Brain microvascular endothelial cell (primary cell): Measurements from ENCODE around the gene PARS2.

ENCODE experiments used
- DNase-seq: peaks from one replicate; pipeline ENCODE4 v3.0.0-alpha.2; 2020
- H3K27ac ChIP-seq: fragments of 250-450 bp; sonication (Bioruptor Pico); 2 replicates; pipeline ENCODE4 v1.5.1; 2020; ENCODE audit warnings: mild to moderate bottlenecking, moderate library complexity
- H3K27me3 ChIP-seq: fragments of 250-450 bp; sonication (Bioruptor Pico); replicated peaks from 2 replicates; pipeline ENCODE4 v1.5.1; 2020; ENCODE audit warnings: mild to moderate bottlenecking
- H3K36me3 ChIP-seq: fragments of 250-450 bp; sonication (Bioruptor Pico); replicated peaks from 2 replicates; pipeline ENCODE4 v1.5.1; 2020; ENCODE audit warnings: mild to moderate bottlenecking
- H3K4me3 ChIP-seq: 2 replicates; pipeline ENCODE4 v1.5.1; 2011; ENCODE audit warnings: low read depth, mild to moderate bottlenecking, control low read depth, low read length, moderate library complexity
- CTCF ChIP-seq: IDR thresholded peaks from 2 replicates; pipeline ENCODE4 v1.5.1; 2011; ENCODE audit warnings: low read depth, mild to moderate bottlenecking, moderate library complexity, low read length, control low read depth, inconsistent platforms; ENCODE audit errors: missing control alignments
- in situ Hi-C: cut with HindIII; loops from 2 replicates; pipeline ENCODE4 v1.10.0; 2017; ENCODE audit warnings: low sequenced_read_pairs, low pct_ligation_motif_present

PARS2 gene

GRCh38 chr1:54750596-54750995 lies 13.7 kb downstream of the PARS2 start:
- no peak for DNase-seq
- in situ Hi-C loops = no loop called here
- TF ChIP-seq CTCF = no peak

DNA sequence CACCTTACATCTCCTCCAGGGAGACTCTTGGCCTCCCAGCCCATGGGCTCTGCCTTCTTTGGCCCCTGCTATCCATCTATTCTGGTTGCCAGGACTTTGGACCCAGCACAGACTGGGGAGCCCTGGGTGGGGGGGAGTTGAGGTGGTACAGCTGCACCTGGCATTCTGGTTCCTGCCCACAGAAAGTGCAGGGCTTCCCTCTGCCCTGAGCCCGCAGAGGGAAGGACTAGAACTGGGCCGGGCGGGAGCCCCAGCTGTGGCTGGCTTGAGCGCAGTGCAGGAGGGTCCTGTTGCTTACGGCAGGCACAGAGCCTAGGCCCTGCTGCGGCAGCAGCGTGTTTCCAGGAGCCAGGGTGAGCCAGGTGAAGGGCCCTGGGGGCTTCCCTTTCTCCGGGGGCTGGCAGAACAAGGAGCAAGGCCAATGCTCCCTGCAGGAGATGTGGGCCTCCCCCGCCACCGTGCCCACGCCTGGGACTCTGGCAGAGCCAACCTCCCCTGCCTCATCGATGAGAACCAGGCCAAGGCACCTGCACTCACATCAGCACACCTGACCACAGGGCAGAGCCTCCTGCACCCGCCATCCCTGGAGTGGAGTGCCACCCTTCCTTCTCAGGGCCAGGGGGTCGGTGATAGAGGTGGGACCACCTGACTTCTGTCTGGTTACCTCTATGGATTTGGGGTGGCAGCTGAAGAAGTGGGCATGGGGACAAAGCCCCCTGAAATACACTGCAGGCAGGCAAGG lies 16.1 kb downstream of the PARS2 start:
- H3K36me3 ChIP-seq = no peaks in the 10 kb centered on the region
- no peaks in the 10 kb centered on the region for H3K27me3 ChIP-seq
- in situ Hi-C loops = no loop called here
- no peak for TF ChIP-seq CTCF
- DNase-seq = no peak
- H3K27ac ChIP-seq = no peak overlapping the region
- H3K4me3 ChIP-seq = no peak overlapping the region

More at GRCh38 chr1:54750596-54750995, 13.7 kb downstream of the PARS2 start:
- H3K4me3 ChIP-seq = no peak overlapping the region
- no peaks in the 10 kb centered on the region for H3K36me3 ChIP-seq
- no peaks in the 10 kb centered on the region for H3K27me3 ChIP-seq
- H3K27ac ChIP-seq = no peak overlapping the region

- Histone ChIP-seq H3K27me3 (no peaks in the 10 kb centered on the region), H3K4me3 (no peak overlapping the region), H3K36me3 (peaks cover 10% of the 10 kb centered on the region), H3K27ac (no peak overlapping the region)
- TF ChIP-seq CTCF = no peak
- in situ Hi-C loops = no loop called here
- no peak for DNase-seq
Measured at GRCh38 chr1:54745864-54746263, 18.5 kb downstream of the PARS2 start.

DNA sequence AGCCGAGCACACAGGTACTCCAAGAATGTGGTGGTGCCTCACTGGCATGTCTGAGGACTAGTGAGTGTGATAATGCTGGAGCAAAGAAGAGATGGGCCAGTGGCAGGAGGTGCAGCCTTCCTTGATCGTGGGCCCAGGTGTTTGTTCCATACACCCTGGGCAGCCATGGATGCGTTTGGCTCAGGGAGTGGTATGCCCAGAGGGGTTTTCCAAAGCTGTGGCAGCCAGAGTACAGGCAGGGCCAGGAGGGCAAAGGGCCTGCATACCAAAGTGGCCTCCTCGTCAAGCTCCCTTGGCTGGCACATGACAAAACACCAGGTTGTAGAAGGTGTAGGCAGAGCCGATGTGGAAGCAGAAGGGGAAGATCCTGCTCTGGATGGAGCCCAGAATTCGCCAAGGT lies 19.0 kb downstream of the PARS2 start:
- TF ChIP-seq CTCF = no peak
- no peak overlapping the region for H3K4me3 ChIP-seq
- H3K27ac ChIP-seq = no peak overlapping the region
- DNase-seq = no peak
- peaks cover 14% of the 10 kb centered on the region for H3K36me3 ChIP-seq
- no peaks in the 10 kb centered on the region for H3K27me3 ChIP-seq
- in situ Hi-C loops = no loop called here

GRCh38 chr1:54744696-54745095 lies 19.6 kb downstream of the PARS2 start:
- in situ Hi-C loops = no loop called here
- Histone ChIP-seq H3K27me3 (no peaks in the 10 kb centered on the region), H3K4me3 (no peak overlapping the region), H3K36me3 (peaks cover 20% of the 10 kb centered on the region), H3K27ac (no peak overlapping the region)
- no peak for TF ChIP-seq CTCF
- no peak for DNase-seq
